MM.1S (cell line): Measurements from ENCODE around the gene UTP20.
A peak's percentile ranks its signal among the peaks of the same experiment; 100 is the strongest.
"Not testable (repeated sequence)": the region's sequence is repeated elsewhere in the genome, so short reads cannot be mapped to it uniquely, and the experiment has no call there.

Experiments used
- DNase-seq: peaks from one replicate; pipeline ENCODE4 v3.0.0-alpha.2; 2015
- H2AFZ ChIP-seq: fragments of 300-600 bp; sonication (generic); 2 replicates; pipeline ENCODE4 v1.6.0; 2016; ENCODE audit warnings: antibody characterized with exemption, low read length
- H3F3A ChIP-seq: fragments of 300-600 bp; sonication (generic); 2 replicates; pipeline ENCODE4 v1.6.1; 2016; ENCODE audit warnings: mild to moderate bottlenecking, antibody characterized with exemption, low read length, moderate library complexity, mixed read lengths; ENCODE audit not compliant: insufficient read depth
- H3K27ac ChIP-seq: fragments of 300-600 bp; sonication (generic); 2 replicates; pipeline ENCODE4 v1.5.1; 2016; ENCODE audit warnings: mild to moderate bottlenecking, low read length
- H3K27me3 ChIP-seq: fragments of 300-600 bp; sonication (generic); replicated peaks from 2 replicates; pipeline ENCODE4 v1.6.0; 2016; ENCODE audit warnings: low read length; ENCODE audit not compliant: insufficient read depth
- H3K36me3 ChIP-seq: fragments of 300-600 bp; sonication (generic); replicated peaks from 2 replicates; pipeline ENCODE4 v1.6.1; 2016; ENCODE audit warnings: mild to moderate bottlenecking, low read length, mixed read lengths; ENCODE audit not compliant: insufficient read depth
- H3K4me1 ChIP-seq: fragments of 300-600 bp; sonication (generic); 2 replicates; pipeline ENCODE4 v1.6.1; 2016; ENCODE audit warnings: low read length, mixed read lengths
- H3K4me2 ChIP-seq: fragments of 300-600 bp; sonication (generic); 2 replicates; pipeline ENCODE4 v1.6.0; 2016; ENCODE audit warnings: low read depth, low read length
- H3K4me3 ChIP-seq: fragments of 300-600 bp; sonication (generic); 2 replicates; pipeline ENCODE4 v1.5.1; 2016; ENCODE audit warnings: low read length, mixed read lengths
- H3K79me2 ChIP-seq: fragments of 300-600 bp; sonication (generic); 2 replicates; pipeline ENCODE4 v1.6.1; 2016; ENCODE audit warnings: mixed run types, low read length, mixed read lengths
- H3K9ac ChIP-seq: fragments of 300-600 bp; sonication (generic); 2 replicates; pipeline ENCODE4 v1.6.1; 2016; ENCODE audit warnings: low read length, mixed read lengths
- H3K9me2 ChIP-seq: fragments of 300-600 bp; sonication (generic); replicated peaks from 2 replicates; pipeline ENCODE4 v1.6.1; 2016; ENCODE audit warnings: mild to moderate bottlenecking, low read length, mixed read lengths; ENCODE audit not compliant: insufficient read depth
- H3K9me3 ChIP-seq: fragments of 300-600 bp; sonication (generic); replicated peaks from 2 replicates; pipeline ENCODE4 v1.6.1; 2016; ENCODE audit warnings: mild to moderate bottlenecking, low read length, mixed read lengths; ENCODE audit not compliant: insufficient read depth
- H4K20me1 ChIP-seq: fragments of 300-600 bp; sonication (generic); 2 replicates; pipeline ENCODE4 v1.6.1; 2016; ENCODE audit warnings: mild to moderate bottlenecking, low read length, moderate library complexity, mixed read lengths; ENCODE audit not compliant: insufficient read depth
- EZH2 ChIP-seq: fragments of 300-600 bp; sonication (generic); optimal IDR thresholded peaks from 2 replicates; pipeline ENCODE3; 2017; ENCODE audit warnings: low read depth, mild to moderate bottlenecking, antibody characterized with exemption, low read length, mixed read lengths
- EZH2phosphoT487 ChIP-seq: fragments of 300-600 bp; sonication (generic); IDR thresholded peaks from 2 replicates; pipeline ENCODE4 v1.6.1; 2018; ENCODE audit warnings: antibody characterized with exemption, low read length
- TF ChIP-seq, protein P1 (sequence below): fragments of 300-600 bp; sonication (generic); IDR thresholded peaks from 2 replicates; pipeline ENCODE4 v1.5.1; 2016; ENCODE audit warnings: antibody characterized with exemption, low read length, mixed read lengths

UTP20 gene

DNA sequence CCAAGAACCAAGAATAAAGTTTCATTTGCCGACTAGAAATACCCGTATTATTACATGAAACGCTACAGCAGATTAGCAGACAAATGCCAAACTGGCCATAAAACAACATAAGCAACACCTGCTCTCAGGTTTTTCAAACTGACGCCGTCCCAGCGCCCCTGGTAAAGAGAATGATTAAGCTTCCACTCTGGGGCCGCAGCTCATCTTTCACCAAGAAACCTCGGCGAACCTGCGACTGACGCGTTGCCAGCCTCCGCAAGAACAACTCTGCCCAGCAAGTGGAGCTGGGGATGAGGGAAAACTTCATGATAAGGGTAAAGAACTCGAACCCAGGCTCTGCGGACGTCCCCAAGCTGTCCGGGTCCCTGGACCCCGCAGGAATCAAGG lies 127.1 kb downstream of the UTP20 start:
- Histone ChIP-seq H3K27me3 (no peaks in the 10 kb centered on the region), H3K9ac (peak overlapping the region; percentile 76), H3K36me3 (no peaks in the 10 kb centered on the region), H4K20me1 (no peaks in the 10 kb centered on the region), H3K9me2 (no peaks in the 10 kb centered on the region), H2AFZ (peak overlapping the region; percentile 81), H3F3A (peaks cover 7% of the 10 kb centered on the region; the same call in 1 of the 2 replicates), H3K9me3 (no peaks in the 10 kb centered on the region), H3K4me2 (peak overlapping the region; percentile 93), H3K79me2 (peaks cover 47% of the 10 kb centered on the region), H3K4me1 (peaks cover 7% of the 10 kb centered on the region; the same call in 1 of the 2 replicates), H3K4me3 (peak overlapping the region; percentile 94), H3K27ac (peak overlapping the region; percentile 70)
- TF ChIP-seq EZH2 (no peak), EZH2phosphoT487 (no peak)
- TF ChIP-seq, protein P1, sequence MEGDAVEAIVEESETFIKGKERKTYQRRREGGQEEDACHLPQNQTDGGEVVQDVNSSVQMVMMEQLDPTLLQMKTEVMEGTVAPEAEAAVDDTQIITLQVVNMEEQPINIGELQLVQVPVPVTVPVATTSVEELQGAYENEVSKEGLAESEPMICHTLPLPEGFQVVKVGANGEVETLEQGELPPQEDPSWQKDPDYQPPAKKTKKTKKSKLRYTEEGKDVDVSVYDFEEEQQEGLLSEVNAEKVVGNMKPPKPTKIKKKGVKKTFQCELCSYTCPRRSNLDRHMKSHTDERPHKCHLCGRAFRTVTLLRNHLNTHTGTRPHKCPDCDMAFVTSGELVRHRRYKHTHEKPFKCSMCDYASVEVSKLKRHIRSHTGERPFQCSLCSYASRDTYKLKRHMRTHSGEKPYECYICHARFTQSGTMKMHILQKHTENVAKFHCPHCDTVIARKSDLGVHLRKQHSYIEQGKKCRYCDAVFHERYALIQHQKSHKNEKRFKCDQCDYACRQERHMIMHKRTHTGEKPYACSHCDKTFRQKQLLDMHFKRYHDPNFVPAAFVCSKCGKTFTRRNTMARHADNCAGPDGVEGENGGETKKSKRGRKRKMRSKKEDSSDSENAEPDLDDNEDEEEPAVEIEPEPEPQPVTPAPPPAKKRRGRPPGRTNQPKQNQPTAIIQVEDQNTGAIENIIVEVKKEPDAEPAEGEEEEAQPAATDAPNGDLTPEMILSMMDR: no peak
- no peak for DNase-seq

DNA sequence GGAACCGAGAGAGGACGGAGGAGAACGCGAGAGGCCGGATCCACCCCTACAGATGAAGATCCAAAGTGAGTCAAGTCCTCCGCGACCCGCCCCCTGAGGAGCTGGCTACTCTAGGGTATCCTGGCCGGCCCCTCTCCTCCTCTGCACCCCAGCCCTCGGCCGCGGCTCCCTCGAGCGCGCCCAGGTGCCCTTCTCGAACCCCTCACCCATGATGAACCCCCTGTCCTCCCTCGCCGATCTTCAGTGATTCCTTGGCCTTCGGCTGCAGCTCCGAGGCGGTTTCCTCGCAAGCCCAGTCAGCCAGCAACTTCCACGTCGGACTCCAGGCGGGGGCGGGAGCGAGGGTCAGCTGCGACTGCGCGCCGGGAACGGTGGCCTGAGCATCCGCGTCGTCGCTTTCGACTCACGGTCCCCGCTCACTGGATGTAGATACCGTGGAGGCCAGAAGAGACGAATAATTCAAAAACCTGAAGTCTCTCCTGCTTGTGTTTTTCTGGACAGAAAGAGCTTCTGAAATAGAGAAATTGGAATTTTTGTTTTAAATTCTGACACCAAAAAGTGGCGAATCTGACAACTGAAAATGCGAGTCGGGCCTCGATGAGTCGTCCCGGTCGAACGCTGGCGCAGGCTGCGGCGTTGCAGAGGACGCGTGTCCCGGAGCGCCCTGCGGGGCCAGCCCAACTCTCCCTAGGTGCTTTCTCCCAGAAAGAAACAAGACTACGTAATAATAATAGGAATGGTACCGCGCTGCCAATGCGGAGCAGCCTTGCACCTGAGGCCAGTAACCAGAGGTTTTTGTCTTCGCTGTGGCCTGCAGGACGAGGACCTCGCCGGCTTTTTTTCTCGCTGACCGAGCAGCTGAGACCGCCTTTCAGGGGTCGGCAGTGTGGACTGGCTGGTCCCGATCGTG lies 127.8 kb downstream of the UTP20 start, which contains the start of gene ARL1:
Gene ARL1, minus strand, starts transcription at position 337 of the 910 bp plus-strand sequence. Its CDS starts 127 bp downstream, at position 210.
- Histone ChIP-seq H3K4me3 (peak within 1 kb of the TSS; percentile 94), H3F3A (peaks cover 7% of the 10 kb centered on the region; the same call in 1 of the 2 replicates), H3K9ac (peak within 1 kb of the TSS; percentile 76), H3K4me2 (peak within 1 kb of the TSS; percentile 93), H3K9me3 (no peaks in the 10 kb centered on the region), H3K4me1 (peaks cover 7% of the 10 kb centered on the region; the same call in 1 of the 2 replicates), H3K27ac (peak within 1 kb of the TSS; percentile 70), H3K79me2 (peaks cover 47% of the 10 kb centered on the region), H3K9me2 (no peaks in the 10 kb centered on the region), H3K27me3 (no peaks in the 10 kb centered on the region), H3K36me3 (no peaks in the 10 kb centered on the region), H2AFZ (peak within 1 kb of the TSS; percentile 81), H4K20me1 (no peaks in the 10 kb centered on the region)
- no peak for TF ChIP-seq EZH2phosphoT487
- TF ChIP-seq EZH2: no peak
- TF ChIP-seq, protein P1: no peak
- DNase-seq: peak; percentile 86

DNA sequence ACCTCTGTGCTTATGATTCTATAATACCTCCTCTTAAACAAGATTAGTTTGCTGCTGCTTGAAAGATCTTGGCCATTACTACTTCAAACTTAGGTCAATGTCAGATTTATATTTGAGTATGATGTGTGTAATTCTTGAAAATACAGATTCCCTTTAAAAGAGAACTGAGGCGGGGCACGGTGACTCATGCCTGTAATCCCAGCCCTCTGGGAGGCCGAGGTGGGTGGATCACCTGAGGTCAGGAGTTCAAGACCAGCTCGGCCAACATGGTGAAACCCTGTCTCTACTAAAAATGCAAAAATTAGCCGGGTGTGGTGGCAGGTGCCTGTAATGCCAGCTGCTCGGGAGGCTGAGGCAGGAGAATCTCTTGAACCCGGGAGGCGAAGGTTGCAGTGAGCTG lies 130.3 kb downstream of the UTP20 start:
- H3K4me2 ChIP-seq, H3K9me3 ChIP-seq, H3K27ac ChIP-seq, H3K9ac ChIP-seq, DNase-seq, H2AFZ ChIP-seq, H3K4me1 ChIP-seq, H3K36me3 ChIP-seq, H3F3A ChIP-seq, H3K4me3 ChIP-seq, H3K9me2 ChIP-seq, H4K20me1 ChIP-seq, H3K27me3 ChIP-seq: not testable (repeated sequence)
- H3K79me2 ChIP-seq: peaks cover 27% of the 10 kb centered on the region
